Thoracic aorta (tissue), 2 donors: ENCODE results near the gene TMPRSS11A. TPM values are rescaled to one million over a fixed set of nuclear protein-coding genes. Genes with fewer than 3 reads are reported as not detected.

Source experiments
- ATAC-seq: fragments of 150-250 bp; one replicate; pipeline ENCODE4 v1.8.0; 2017; ENCODE audit warnings: low read depth; ENCODE audit not compliant: insufficient number of reproducible peaks, low FRiP score
- DNase-seq: peaks from one replicate; pipeline ENCODE4 v3.0.0-alpha.2; 2020; ENCODE audit warnings: low spot score
- H3K27ac ChIP-seq, 2 donors: fragments of 200-600 bp; sonication (generic); 1 replicate in 1 of 2; 2 replicates in 1 of 2; pipeline ENCODE4 v1.5.1; 2016; ENCODE audit warnings: mild to moderate bottlenecking in 2 of 2, moderate library complexity in 2 of 2
- H3K27me3 ChIP-seq: fragments of 200-600 bp; sonication (generic); replicated peaks from 2 replicates; pipeline ENCODE4 v1.6.0; 2016; ENCODE audit warnings: mild to moderate bottlenecking; ENCODE audit not compliant: insufficient read depth
- H3K36me3 ChIP-seq: fragments of 200-600 bp; sonication (generic); one replicate; pipeline ENCODE4 v1.5.1; 2016
- H3K4me1 ChIP-seq, 2 donors: fragments of 200-600 bp; sonication (generic); 1 replicate in 1 of 2; 2 replicates in 1 of 2; pipeline versions ENCODE4 v1.5.1 to v1.6.0; 2016; ENCODE audit warnings: low read depth in 2 of 2, mild to moderate bottlenecking in 1 of 2; ENCODE audit not compliant: control insufficient read depth in 1 of 2
- H3K4me3 ChIP-seq: fragments of 200-600 bp; sonication (generic); 2 replicates; pipeline ENCODE4 v1.5.1; 2016; ENCODE audit warnings: mild to moderate bottlenecking
- H3K9me3 ChIP-seq: fragments of 200-600 bp; sonication (generic); 2 replicates; pipeline ENCODE4 v1.5.1; 2016
- CTCF ChIP-seq: fragments of 200-600 bp; sonication (generic); IDR thresholded peaks from one replicate; pipeline ENCODE4 v1.5.1; 2019; ENCODE audit warnings: antibody characterized with exemption
- total RNA-seq, 2 donors: library from RNA; depleted of rRNA; stranded (reverse); fragments of >200 nt; gene quantifications; one replicate each; pipeline versions ENCODE4 v1.1.0 to v1.2.3, GENCODE V29; 2016

Gene TMPRSS11A
- total RNA-seq, 2 donors from 2014 or later: not detected

- Histone ChIP-seq H3K36me3 (no peaks in the 10 kb centered on the region), H3K27ac (no peak overlapping the region), H3K4me1 (no peaks in the 10 kb centered on the region), H3K9me3 (no peaks in the 10 kb centered on the region), H3K27me3 (no peaks in the 10 kb centered on the region), H3K4me3 (no peak overlapping the region)
- TF ChIP-seq CTCF: no peak
- DNase-seq: no peak
- no peak for ATAC-seq
These were observed 64.2 kb downstream of the TMPRSS11A start for GRCh38 chr4:67899096-67899495.

GRCh38 chr4:67897686-67898085 lies 65.6 kb downstream of the TMPRSS11A start:
- no peak for TF ChIP-seq CTCF

GRCh38 chr4:67896421-67897065 lies 66.8 kb downstream of the TMPRSS11A start:
- no peak overlapping the region for H3K27ac ChIP-seq
- no peaks in the 10 kb centered on the region for H3K27me3 ChIP-seq
- TF ChIP-seq CTCF: no peak
- H3K4me1 ChIP-seq: no peaks in the 10 kb centered on the region
- H3K9me3 ChIP-seq: no peaks in the 10 kb centered on the region
- no peak overlapping the region for H3K4me3 ChIP-seq
- no peaks in the 10 kb centered on the region for H3K36me3 ChIP-seq
- no peak for DNase-seq
- ATAC-seq: no peak

More at GRCh38 chr4:67897686-67898085, 65.6 kb downstream of the TMPRSS11A start:
- DNase-seq: no peak
- Histone ChIP-seq H3K27me3 (no peaks in the 10 kb centered on the region), H3K36me3 (no peaks in the 10 kb centered on the region), H3K4me3 (no peak overlapping the region), H3K4me1 (no peaks in the 10 kb centered on the region), H3K27ac (no peak overlapping the region), H3K9me3 (no peaks in the 10 kb centered on the region)
- no peak for ATAC-seq

GRCh38 chr4:67894659-67895058 lies 68.6 kb downstream of the TMPRSS11A start:
- no peaks in the 10 kb centered on the region for H3K36me3 ChIP-seq
- no peak for ATAC-seq
- no peak for TF ChIP-seq CTCF

GRCh38 chr4:67892905-67893304 lies 70.4 kb downstream of the TMPRSS11A start:
- Histone ChIP-seq H3K27me3 (no peaks in the 10 kb centered on the region), H3K9me3 (no peaks in the 10 kb centered on the region), H3K4me3 (no peak overlapping the region), H3K4me1 (no peaks in the 10 kb centered on the region), H3K27ac (no peak overlapping the region), H3K36me3 (no peaks in the 10 kb centered on the region)
- no peak for DNase-seq
- no peak for TF ChIP-seq CTCF
- ATAC-seq: no peak

More at GRCh38 chr4:67894659-67895058, 68.6 kb downstream of the TMPRSS11A start:
- Histone ChIP-seq H3K9me3 (no peaks in the 10 kb centered on the region), H3K4me3 (no peak overlapping the region), H3K27ac (no peak overlapping the region), H3K4me1 (no peaks in the 10 kb centered on the region), H3K27me3 (no peaks in the 10 kb centered on the region)
- no peak for DNase-seq
